Upper lobe of right lung (tissue), 1 donor: ENCODE results near the gene IMMT. TPM values are rescaled to one million over a fixed set of nuclear protein-coding genes. Genes with fewer than 3 reads are reported as not detected.

Experiments
- ATAC-seq: fragments of 200-7000 bp; cut with Tn5 transposase; one replicate; pipeline ENCODE4 v1.9.1; 2020; ENCODE audit warnings: mild to moderate bottlenecking, moderate library complexity
- DNase-seq: peaks from one replicate; pipeline ENCODE4 v3.0.0-alpha.2; 2020
- H3K27ac ChIP-seq: fragments of 200-600 bp; one replicate; pipeline ENCODE4 v1.8.0; 2022
- H3K27me3 ChIP-seq: fragments of 200-600 bp; one replicate; pipeline ENCODE4 v1.8.0; 2022; ENCODE audit warnings: mild to moderate bottlenecking
- H3K36me3 ChIP-seq: fragments of 200-600 bp; one replicate; pipeline ENCODE4 v1.8.0; 2022
- H3K4me1 ChIP-seq: fragments of 200-600 bp; one replicate; pipeline ENCODE4 v1.8.0; 2022
- H3K4me3 ChIP-seq: fragments of 200-600 bp; one replicate; pipeline ENCODE4 v1.8.0; 2022; ENCODE audit warnings: mild to moderate bottlenecking
- H3K9me3 ChIP-seq: fragments of 200-600 bp; one replicate; pipeline ENCODE4 v1.8.0; 2022
- CTCF ChIP-seq: fragments of 200-600 bp; IDR thresholded peaks from one replicate; pipeline ENCODE4 v1.8.0; 2022; ENCODE audit warnings: antibody characterized with exemption
- intact Hi-C: fragments of 100-400 bp; cut with DNase I; formaldehyde crosslinking; loops from one replicate; pipeline ENCODE4 v1.11.0; 2022
- total RNA-seq: library from RNA; stranded (reverse); fragmentation: NEBNext Ultra II Directional; extraction: Animal tissue kit (Norgen Biotek cat#: 25700); gene quantifications from one replicate; pipeline ENCODE4 v1.2.1, GENCODE V29; 2021
- donor health status: DM: no; HTN: yes; CAD: no; lungs with severe emphysema.

Gene IMMT
- total RNA-seq, 1 donor from 2014 or later = 54.9 TPM

GRCh38 chr2:86226070-86226469 is 30.8 kb upstream of the IMMT start:
- intact Hi-C loops = loop anchor here (10.0 kb wide), 2 partner anchors 69 to 139 kb away; no protein-coding TSS in a partner anchor
- Histone ChIP-seq H3K27ac (no peak overlapping the region), H3K27me3 (no peaks in the 10 kb centered on the region), H3K4me3 (no peak overlapping the region), H3K9me3 (no peaks in the 10 kb centered on the region), H3K4me1 (peaks cover 29% of the 10 kb centered on the region), H3K36me3 (no peaks in the 10 kb centered on the region)
- ATAC-seq = no peak
- TF ChIP-seq CTCF = no peak
- no peak for DNase-seq

GRCh38 chr2:86225581-86225980 is 30.3 kb upstream of the IMMT start:
- intact Hi-C loops = loop anchor here (10.0 kb wide), 2 partner anchors 69 to 139 kb away; no protein-coding TSS in a partner anchor
- no peak for DNase-seq
- ATAC-seq = peak; percentile 33

GRCh38 chr2:86224645-86225355 is 29.5 kb upstream of the IMMT start:
- no peak for DNase-seq
- no peaks in the 10 kb centered on the region for H3K27me3 ChIP-seq
- no peak overlapping the region for H3K4me3 ChIP-seq
- intact Hi-C loops = loop anchor here (10.0 kb wide), 2 partner anchors 70 to 140 kb away; no protein-coding TSS in a partner anchor
- H3K36me3 ChIP-seq = no peaks in the 10 kb centered on the region
- H3K4me1 ChIP-seq = peaks cover 29% of the 10 kb centered on the region
- no peak for TF ChIP-seq CTCF
- no peaks in the 10 kb centered on the region for H3K9me3 ChIP-seq
- H3K27ac ChIP-seq = peak overlapping the region; percentile 30
- no peak for ATAC-seq

More at GRCh38 chr2:86225581-86225980, 30.3 kb upstream of the IMMT start:
- Histone ChIP-seq H3K4me3 (no peak overlapping the region), H3K36me3 (no peaks in the 10 kb centered on the region), H3K27me3 (no peaks in the 10 kb centered on the region), H3K27ac (peak overlapping the region; percentile 30), H3K9me3 (no peaks in the 10 kb centered on the region), H3K4me1 (peaks cover 29% of the 10 kb centered on the region)
- TF ChIP-seq CTCF = no peak

GRCh38 chr2:86223927-86224560 is 28.8 kb upstream of the IMMT start:
- Histone ChIP-seq H3K27ac (no peak overlapping the region), H3K36me3 (no peaks in the 10 kb centered on the region), H3K4me1 (peaks cover 29% of the 10 kb centered on the region), H3K9me3 (no peaks in the 10 kb centered on the region), H3K27me3 (no peaks in the 10 kb centered on the region), H3K4me3 (no peak overlapping the region)
- intact Hi-C loops = loop anchor here (10.0 kb wide), 2 partner anchors 71 to 141 kb away; no protein-coding TSS in a partner anchor
- no peak for ATAC-seq
- DNase-seq = no peak
- TF ChIP-seq CTCF = no peak

- Histone ChIP-seq H3K27me3 (no peaks in the 10 kb centered on the region), H3K4me1 (peaks cover 29% of the 10 kb centered on the region), H3K4me3 (no peak overlapping the region), H3K36me3 (no peaks in the 10 kb centered on the region), H3K9me3 (no peaks in the 10 kb centered on the region), H3K27ac (no peak overlapping the region)
- DNase-seq = no peak
- TF ChIP-seq CTCF = no peak
- intact Hi-C loops = loop anchor here (10.0 kb wide), 2 partner anchors 71 to 141 kb away; no protein-coding TSS in a partner anchor
- peak; percentile 22 for ATAC-seq
Observed at GRCh38 chr2:86223140-86223926, 28.1 kb upstream of the IMMT start.
